ENCODE data around the gene TLK1.
A peak's percentile ranks its signal among the peaks of the same experiment; 100 is the strongest.

Gene TLK1

GRCh38 chr2:170997893-170998597 is 162.6 kb downstream of the TLK1 start:
- no peak for DNase-seq

- no peak for DNase-seq
These were observed 164.4 kb downstream of the TLK1 start for GRCh38 chr2:170996316-170996715.

- DNase-seq: no peak
These were observed 169.1 kb downstream of the TLK1 start for GRCh38 chr2:170991398-170992182.

- no peak for DNase-seq
These were observed 174.0 kb downstream of the TLK1 start for GRCh38 chr2:170986566-170987258.

- DNase-seq: no peak
These were observed 175.3 kb downstream of the TLK1 start for GRCh38 chr2:170985407-170985806.

- DNase-seq: no peak
These were observed 176.6 kb downstream of the TLK1 start for GRCh38 chr2:170984079-170984478.

GRCh38 chr2:170975943-170976270 is 184.8 kb downstream of the TLK1 start:
- DNase-seq: no peak

- DNase-seq: no peak
These were observed 185.4 kb downstream of the TLK1 start for GRCh38 chr2:170975127-170975942.

- no peak for DNase-seq
These were observed 186.2 kb downstream of the TLK1 start for GRCh38 chr2:170974304-170974993.

- DNase-seq: peak; percentile 81 to 84 (median 83)
These were observed 187.0 kb downstream of the TLK1 start for GRCh38 chr2:170973492-170974303.

GRCh38 chr2:170973225-170973491 is 187.5 kb downstream of the TLK1 start:
- no peak for DNase-seq

- peak in 1 of 5 experiments; percentile 24 for DNase-seq
These were observed 188.1 kb downstream of the TLK1 start for GRCh38 chr2:170972296-170973224.

GRCh38 chr2:170971071-170971470 is 189.6 kb downstream of the TLK1 start:
- no peak for DNase-seq

GRCh38 chr2:170969872-170970496 is 190.7 kb downstream of the TLK1 start:
- DNase-seq: no peak

GRCh38 chr2:170969030-170969429 is 191.7 kb downstream of the TLK1 start:
- no peak for DNase-seq

GRCh38 chr2:170968205-170969003 is 192.3 kb downstream of the TLK1 start:
- no peak for DNase-seq

- DNase-seq: no peak
These were observed 193.1 kb downstream of the TLK1 start for GRCh38 chr2:170967553-170967952.

GRCh38 chr2:170966648-170967396 is 193.9 kb downstream of the TLK1 start:
- no peak for DNase-seq

All from T-helper 2 cell (primary cell).